GM21447 (cell line): Measurements from ENCODE around the gene USH1C.

ENCODE experiments used
- ATAC-seq: cut with Tn5 transposase; IDR thresholded peaks from one replicate; pipeline ENCODE4 v1.9.1; 2021; ENCODE audit not compliant: unreplicated experiment

The USH1C gene

DNA sequence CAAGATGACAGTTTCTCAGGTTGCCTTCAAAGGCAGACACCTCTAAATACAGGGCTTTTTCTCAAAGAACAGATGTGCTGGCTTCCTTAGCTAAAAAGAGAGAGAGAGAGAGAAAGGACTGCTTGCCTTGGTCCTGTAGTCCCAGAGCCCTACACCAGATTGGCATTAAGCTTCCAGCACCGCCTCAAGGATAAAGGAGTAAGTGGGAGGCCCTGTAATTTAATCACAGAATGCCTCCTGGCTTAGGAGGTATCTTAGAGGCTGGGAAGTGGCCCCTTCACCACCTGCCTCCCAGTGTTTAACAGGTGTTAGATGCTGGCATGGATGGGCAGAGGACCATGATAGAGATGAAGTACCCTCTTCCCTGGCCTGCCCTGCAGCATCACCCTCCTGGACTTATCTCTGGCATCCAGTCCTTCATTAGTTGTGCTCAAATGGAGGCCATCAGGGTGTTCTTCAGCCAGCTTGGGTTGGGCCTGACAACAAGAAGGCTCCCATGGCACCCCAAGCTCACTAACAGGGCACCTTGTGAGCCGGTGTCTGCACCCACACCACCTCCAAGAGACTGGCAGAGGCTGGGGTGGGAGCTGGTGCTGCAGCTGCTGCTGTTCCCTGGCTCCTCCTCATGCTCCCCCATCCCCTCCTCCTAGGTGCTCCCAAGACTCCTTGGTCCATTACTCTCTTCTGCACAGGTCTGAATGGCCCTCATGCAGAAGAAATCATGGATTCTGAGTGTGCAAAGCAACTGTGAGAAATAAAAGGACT is 100.1 kb downstream of the USH1C start:
- ATAC-seq, result no peak
